ENCODE results near the gene CAPN10.
"Not testable (repeated sequence)": the region's sequence is repeated elsewhere in the genome, so short reads cannot be mapped to it uniquely, and the experiment has no call there.

CAPN10 gene

GRCh38 chr2:240603081-240603835 is 16.7 kb downstream of the CAPN10 start:
- DNase-seq (ENCODE audit: low spot score): no peak

GRCh38 chr2:240603846-240604245 is 17.3 kb downstream of the CAPN10 start:
- no peak for DNase-seq (ENCODE audit: low spot score)

GRCh38 chr2:240604291-240604938 is 17.9 kb downstream of the CAPN10 start:
- DNase-seq (ENCODE audit: low spot score): no peak

- DNase-seq (ENCODE audit: low spot score): no peak
Measured at GRCh38 chr2:240604939-240605716, 18.6 kb downstream of the CAPN10 start.

GRCh38 chr2:240605867-240606743 is 19.6 kb downstream of the CAPN10 start:
- DNase-seq (ENCODE audit: low spot score): no peak

- DNase-seq (ENCODE audit: low spot score): no peak
Measured at GRCh38 chr2:240611601-240612210, 25.2 kb downstream of the CAPN10 start.

GRCh38 chr2:240613781-240614180 is 27.2 kb downstream of the CAPN10 start:
- no peak for DNase-seq (ENCODE audit: low spot score)

GRCh38 chr2:240614391-240614790 is 27.9 kb downstream of the CAPN10 start:
- DNase-seq (ENCODE audit: low spot score): no peak

GRCh38 chr2:240615396-240615795 is 28.9 kb downstream of the CAPN10 start:
- no peak for DNase-seq (ENCODE audit: low spot score)

- DNase-seq (ENCODE audit: low spot score): no peak
Measured at GRCh38 chr2:240615820-240616547, 29.4 kb downstream of the CAPN10 start.

GRCh38 chr2:240616860-240617666 is 30.5 kb downstream of the CAPN10 start:
- not testable (repeated sequence) for DNase-seq (ENCODE audit: low spot score)

GRCh38 chr2:240618776-240619175 is 32.2 kb downstream of the CAPN10 start:
- no peak for DNase-seq (ENCODE audit: low spot score)

GRCh38 chr2:240619506-240620148 is 33.1 kb downstream of the CAPN10 start:
- DNase-seq (ENCODE audit: low spot score): no peak

GRCh38 chr2:240620149-240620731 is 33.7 kb downstream of the CAPN10 start:
- no peak for DNase-seq (ENCODE audit: low spot score)

- no peak for DNase-seq (ENCODE audit: low spot score)
Measured at GRCh38 chr2:240620859-240621258, 34.3 kb downstream of the CAPN10 start.

- DNase-seq (ENCODE audit: low spot score): no peak
Measured at GRCh38 chr2:240622060-240622411, 35.5 kb downstream of the CAPN10 start.

GRCh38 chr2:240622531-240623235 is 36.1 kb downstream of the CAPN10 start:
- DNase-seq (ENCODE audit: low spot score): peak; percentile 30

GRCh38 chr2:240623531-240624010 is 37.0 kb downstream of the CAPN10 start:
- no peak for DNase-seq (ENCODE audit: low spot score)

Measured in CD4-positive, alpha-beta T cell treated with Interleukin-6 at 100 ng/mL for 8 hours (primary cell).